Right cardiac atrium (tissue), 5 donors: Measurements from ENCODE around the gene FBXO2. TPM values are rescaled to one million over a fixed set of nuclear protein-coding genes. Genes with fewer than 3 reads are reported as not detected.

Source experiments
- ATAC-seq, 2 donors: fragments of 200-7000 bp; cut with Tn5 transposase; one replicate each; pipeline versions ENCODE4 v1.8.0 to v1.9.1; 2020; ENCODE audit warnings: moderate library complexity in 2 of 2, mild to moderate bottlenecking in 1 of 2
- DNase-seq, 3 donors: peaks; one replicate each; pipeline ENCODE4 v3.0.0-alpha.2; 2020
- H3K27ac ChIP-seq: one replicate; pipeline ENCODE4 v1.5.1; 2013; ENCODE audit warnings: mild to moderate bottlenecking, low read length, control low read depth, moderate library complexity
- H3K27me3 ChIP-seq: one replicate; pipeline ENCODE4 v1.6.1; 2013; ENCODE audit not compliant: control insufficient read depth, insufficient read depth
- H3K4me1 ChIP-seq: one replicate; pipeline ENCODE4 v1.6.1; 2013; ENCODE audit warnings: low read length; ENCODE audit not compliant: control insufficient read depth, insufficient read depth
- H3K4me3 ChIP-seq: one replicate; pipeline ENCODE4 v1.5.1; 2013; ENCODE audit warnings: low read length, control low read depth
- H3K9me3 ChIP-seq: one replicate; pipeline ENCODE4 v1.6.1; 2013; ENCODE audit warnings: low read length; ENCODE audit not compliant: control insufficient read depth
- WGBS: extraction: QIAGEN DNeasy Blood & Tissue Kit; methylation state at CpG from one replicate; pipeline ENCODE4 v1.1.7; 2013; 5-methylcytosine and 5-hydroxymethylcytosine counted together
- intact Hi-C, 4 donors: fragments of 100-400 bp; cut with DNase I; formaldehyde crosslinking; loops; one replicate each; pipeline versions ENCODE4 v1.11.0 to v1.14.0; 2022 to 2023
- polyA plus RNA-seq: library from polyadenylated mRNA; stranded (reverse); fragments of 200-250 nt; gene quantifications from one replicate; pipeline ENCODE4 v1.2.3, GENCODE V29; 2013
- total RNA-seq, 4 donors: library from RNA; stranded (reverse); fragmentation: NEBNext Ultra II Directional; extraction: Animal tissue kit (Norgen Biotek cat#: 25700); gene quantifications; one replicate each; pipeline ENCODE4 v1.2.1, GENCODE V29; 2021
- donor health status: healthy with polysubstance abuse.
- donor health status: DM: no; HTN: yes; CAD: no.
- donor health status: DM: no; HTN: no; CAD: no.
- donor health status: DM: no; HTN: yes; CAD: no; lungs with severe emphysema.
- donor health status: DM: yes; HTN: yes; CAD: no.

FBXO2 gene
- total and polyA plus RNA-seq, 5 donors, result 5.4 to 14.0 (median 7.1) TPM

- ATAC-seq, result no peak
- no peak for DNase-seq
- Histone ChIP-seq H3K4me1 (no peaks in the 10 kb centered on the region), H3K9me3 (no peaks in the 10 kb centered on the region), H3K27me3 (no peaks in the 10 kb centered on the region), H3K27ac (no peak overlapping the region), H3K4me3 (no peak overlapping the region)
- WGBS, result 61% methylated on average over 3 of the region's 3 CpGs
- intact Hi-C loops, result no loop called here
These were observed 27.7 kb downstream of the FBXO2 start for GRCh38 chr1:11626551-11626950.

- Histone ChIP-seq H3K4me3 (no peak overlapping the region), H3K27me3 (no peaks in the 10 kb centered on the region), H3K4me1 (no peaks in the 10 kb centered on the region), H3K27ac (no peak overlapping the region), H3K9me3 (no peaks in the 10 kb centered on the region)
- 80% methylated on average over 8 of the region's 8 CpGs for WGBS
- intact Hi-C loops, result no loop called here
- ATAC-seq (no peak), DNase-seq (no peak)
These were observed 30.5 kb downstream of the FBXO2 start for GRCh38 chr1:11623702-11624101.

GRCh38 chr1:11622398-11622797 is 31.8 kb downstream of the FBXO2 start:
- Histone ChIP-seq H3K4me3 (no peak overlapping the region), H3K9me3 (no peaks in the 10 kb centered on the region), H3K27me3 (no peaks in the 10 kb centered on the region), H3K27ac (no peak overlapping the region), H3K4me1 (no peaks in the 10 kb centered on the region)
- 50% methylated on average over 3 of the region's 3 CpGs for WGBS
- ATAC-seq (no peak), DNase-seq (no peak)
- intact Hi-C loops, result no loop called here

- H3K4me3 ChIP-seq, result no peak overlapping the region
- intact Hi-C loops, result no loop called here
- DNase-seq (no peak), ATAC-seq (no peak)
- H3K4me1 ChIP-seq, result no peaks in the 10 kb centered on the region
- no peaks in the 10 kb centered on the region for H3K9me3 ChIP-seq
- 84% methylated on average over 5 of the region's 5 CpGs for WGBS
- H3K27me3 ChIP-seq, result no peaks in the 10 kb centered on the region
- no peak overlapping the region for H3K27ac ChIP-seq
These were observed 33.3 kb downstream of the FBXO2 start for GRCh38 chr1:11620924-11621323.

GRCh38 chr1:11620405-11620804 is 33.8 kb downstream of the FBXO2 start:
- Histone ChIP-seq H3K4me3 (no peak overlapping the region), H3K27me3 (no peaks in the 10 kb centered on the region), H3K27ac (no peak overlapping the region), H3K4me1 (no peaks in the 10 kb centered on the region), H3K9me3 (no peaks in the 10 kb centered on the region)
- DNase-seq (no peak), ATAC-seq (no peak)
- intact Hi-C loops, result no loop called here
- WGBS, result 42% methylated on average over 12 of the region's 12 CpGs

- no peak overlapping the region for H3K4me3 ChIP-seq
- no peak for DNase-seq
- no peak for ATAC-seq
- no peaks in the 10 kb centered on the region for H3K9me3 ChIP-seq
- no peak overlapping the region for H3K27ac ChIP-seq
- H3K27me3 ChIP-seq, result no peaks in the 10 kb centered on the region
- WGBS, result 89% methylated on average over 2 of the region's 2 CpGs
- intact Hi-C loops, result no loop called here
- H3K4me1 ChIP-seq, result no peaks in the 10 kb centered on the region
These were observed 36.5 kb downstream of the FBXO2 start for GRCh38 chr1:11617741-11618140.

GRCh38 chr1:11617314-11617713 is 36.9 kb downstream of the FBXO2 start:
- H3K9me3 ChIP-seq, result no peaks in the 10 kb centered on the region
- no peak overlapping the region for H3K27ac ChIP-seq
- intact Hi-C loops, result no loop called here
- no peaks in the 10 kb centered on the region for H3K4me1 ChIP-seq
- DNase-seq, result no peak
- WGBS, result 58% methylated on average over 7 of the region's 7 CpGs
- no peak for ATAC-seq
- no peak overlapping the region for H3K4me3 ChIP-seq
- no peaks in the 10 kb centered on the region for H3K27me3 ChIP-seq

GRCh38 chr1:11616766-11617165 is 37.5 kb downstream of the FBXO2 start:
- no peak for ATAC-seq
- no peaks in the 10 kb centered on the region for H3K27me3 ChIP-seq
- H3K9me3 ChIP-seq, result no peaks in the 10 kb centered on the region
- intact Hi-C loops, result no loop called here
- H3K4me1 ChIP-seq, result no peaks in the 10 kb centered on the region
- H3K27ac ChIP-seq, result no peak overlapping the region
- no peak overlapping the region for H3K4me3 ChIP-seq
- no peak for DNase-seq
- 57% methylated on average over 7 of the region's 7 CpGs for WGBS

- Histone ChIP-seq H3K4me1 (no peaks in the 10 kb centered on the region), H3K27ac (no peak overlapping the region), H3K27me3 (no peaks in the 10 kb centered on the region), H3K9me3 (no peaks in the 10 kb centered on the region), H3K4me3 (no peak overlapping the region)
- peak; percentile 65 to 86 for ATAC-seq
- WGBS, result 13% methylated on average over 16 of the region's 16 CpGs
- intact Hi-C loops, result no loop called here
- DNase-seq, result peak in 2 of 3 donors; percentile 33 to 60
These were observed 39.1 kb downstream of the FBXO2 start for GRCh38 chr1:11615090-11615489.

- H3K27me3 ChIP-seq, result no peaks in the 10 kb centered on the region
- no peak for ATAC-seq
These were observed 40.9 kb downstream of the FBXO2 start for GRCh38 chr1:11613347-11613746.

GRCh38 chr1:11611638-11612327 is 42.4 kb downstream of the FBXO2 start:
- no peak overlapping the region for H3K4me3 ChIP-seq
- no peaks in the 10 kb centered on the region for H3K4me1 ChIP-seq
- intact Hi-C loops, result no loop called here
- DNase-seq (no peak), ATAC-seq (no peak)
- no peaks in the 10 kb centered on the region for H3K9me3 ChIP-seq
- H3K27me3 ChIP-seq, result no peaks in the 10 kb centered on the region
- no peak overlapping the region for H3K27ac ChIP-seq
- WGBS, result 37% methylated on average over 7 of the region's 7 CpGs

More at GRCh38 chr1:11613347-11613746, 40.9 kb downstream of the FBXO2 start:
- H3K4me3 ChIP-seq, result no peak overlapping the region
- no peaks in the 10 kb centered on the region for H3K4me1 ChIP-seq
- no peak overlapping the region for H3K27ac ChIP-seq
- intact Hi-C loops, result no loop called here
- no peaks in the 10 kb centered on the region for H3K9me3 ChIP-seq
- WGBS, result 85% methylated on average over 5 of the region's 5 CpGs
- DNase-seq, result no peak
